ENCODE data around the gene S100PBP.

The S100PBP gene

DNA sequence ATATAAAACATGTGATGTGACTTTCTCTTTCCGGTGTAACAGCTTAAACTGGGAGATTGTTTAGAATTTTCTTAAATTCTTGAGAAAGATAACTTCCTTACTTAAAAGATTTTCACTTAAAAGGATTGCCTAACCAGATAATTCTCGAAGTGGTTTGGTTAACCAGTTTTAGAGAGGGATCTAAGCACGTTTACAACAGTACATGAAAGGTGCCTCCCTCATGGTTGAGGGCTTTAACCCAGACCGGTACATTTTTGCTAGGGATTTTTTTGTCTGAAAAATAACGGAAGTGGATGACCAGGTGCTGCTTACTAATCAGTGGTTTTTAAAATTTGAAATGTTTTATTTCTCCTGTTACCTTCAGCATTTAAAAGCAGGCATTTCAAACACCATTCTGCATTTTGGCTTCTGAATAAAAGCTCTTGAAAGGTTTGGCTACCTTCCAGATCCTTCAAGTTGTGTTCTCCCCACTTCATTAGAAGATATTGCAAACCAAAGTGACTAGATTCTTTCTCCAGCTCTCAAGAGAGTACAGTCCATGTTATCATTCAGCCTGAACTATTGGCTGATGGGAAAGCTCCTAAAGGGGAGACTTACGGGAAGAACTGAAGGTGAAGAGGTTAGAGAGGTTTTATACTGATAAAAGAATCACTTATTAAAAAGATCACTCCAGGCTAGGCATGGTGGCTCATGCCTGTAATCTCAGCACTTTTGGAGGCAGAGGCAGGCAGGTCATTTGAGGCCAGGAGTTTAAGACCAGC, 12.8 kb downstream of the S100PBP start:
- no peak for DNase-seq

DNA sequence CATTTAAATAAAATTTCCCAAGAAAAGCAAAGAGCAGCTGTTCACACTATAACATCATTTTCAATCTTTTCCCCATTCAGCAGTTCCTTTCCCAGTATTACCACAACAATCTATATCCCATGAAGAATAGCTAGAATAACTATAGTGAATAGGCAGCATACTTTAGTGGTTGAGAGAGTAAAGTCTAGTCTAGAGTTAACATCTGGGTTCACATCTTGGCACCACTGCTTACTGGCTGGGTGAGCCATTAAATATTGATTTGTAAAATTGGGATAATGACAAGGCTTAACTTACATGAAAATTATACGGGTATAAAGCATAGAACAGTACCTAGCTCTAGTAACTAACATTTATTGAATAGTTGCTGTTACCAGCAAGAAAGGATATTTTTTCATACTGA, 14.4 kb downstream of the S100PBP start:
- no peak for DNase-seq

DNA sequence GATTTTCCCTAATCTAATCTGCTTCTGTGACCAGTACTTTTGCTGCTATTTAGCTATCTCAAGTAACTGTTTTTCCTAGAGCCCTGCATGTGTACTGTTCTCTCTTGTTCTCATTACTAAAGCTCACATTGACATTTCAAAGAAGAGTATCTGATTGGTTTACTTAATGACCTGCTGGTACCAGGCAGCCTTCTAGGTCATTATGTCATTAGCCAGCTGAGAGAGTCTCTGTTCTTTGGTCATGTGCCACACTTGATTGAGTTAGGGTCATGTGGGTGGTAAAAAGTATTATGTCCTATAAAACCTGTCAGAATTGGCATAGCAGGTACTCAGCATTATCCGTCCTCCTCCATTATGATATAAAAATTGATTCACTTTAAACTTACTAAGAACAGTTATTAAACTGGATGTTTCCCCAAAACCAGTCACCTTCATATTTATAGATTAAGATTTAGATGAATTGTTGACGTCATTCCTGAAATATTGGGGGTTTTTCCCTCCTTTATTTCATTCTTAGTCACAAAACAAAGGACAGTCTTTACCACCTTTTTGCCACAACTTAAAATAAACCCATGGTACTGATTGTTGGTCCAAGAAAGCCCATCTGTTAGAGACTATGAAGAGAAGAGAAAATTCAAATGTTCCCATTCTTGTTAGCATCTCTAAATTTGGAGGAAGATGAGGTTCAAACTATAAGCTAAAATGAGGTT, 31.1 kb downstream of the S100PBP start:
- DNase-seq: no peak

DNA sequence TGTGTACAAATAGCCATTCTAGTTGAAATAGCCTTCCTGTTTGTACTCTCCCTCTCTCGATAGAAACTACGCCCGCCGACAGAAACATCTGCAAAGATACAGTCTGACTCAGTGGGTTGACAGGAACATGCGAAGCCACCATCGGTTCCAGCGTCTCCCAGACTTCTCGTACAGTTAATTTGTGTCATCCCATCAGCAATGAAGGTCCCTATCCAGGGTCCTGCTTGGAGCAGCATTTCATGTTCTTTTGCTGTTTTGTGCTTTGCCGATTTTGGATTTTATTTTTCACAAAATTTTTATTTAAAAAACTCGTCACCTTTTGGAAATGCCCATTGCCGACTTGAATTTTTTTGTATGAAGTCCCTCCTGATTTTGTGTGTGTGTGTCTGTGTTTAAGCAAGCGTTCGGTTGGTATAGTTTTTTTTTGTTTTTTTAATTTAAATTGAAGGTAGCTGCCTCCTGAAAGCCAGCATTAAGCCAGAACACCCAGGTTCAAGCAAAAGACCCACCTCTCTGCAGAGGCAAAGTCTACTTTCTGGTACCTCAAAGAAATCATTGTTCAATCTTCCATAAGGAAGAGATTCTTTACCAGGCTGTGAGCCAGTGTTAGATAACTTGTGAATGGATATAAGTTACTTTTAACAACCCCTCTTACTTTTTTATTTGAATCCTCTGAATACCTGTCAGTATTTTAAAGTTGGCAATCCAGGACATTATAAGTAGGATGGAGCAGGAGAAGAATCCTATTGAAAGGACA, 38.6 kb downstream of the S100PBP start:
- DNase-seq: no peak

DNA sequence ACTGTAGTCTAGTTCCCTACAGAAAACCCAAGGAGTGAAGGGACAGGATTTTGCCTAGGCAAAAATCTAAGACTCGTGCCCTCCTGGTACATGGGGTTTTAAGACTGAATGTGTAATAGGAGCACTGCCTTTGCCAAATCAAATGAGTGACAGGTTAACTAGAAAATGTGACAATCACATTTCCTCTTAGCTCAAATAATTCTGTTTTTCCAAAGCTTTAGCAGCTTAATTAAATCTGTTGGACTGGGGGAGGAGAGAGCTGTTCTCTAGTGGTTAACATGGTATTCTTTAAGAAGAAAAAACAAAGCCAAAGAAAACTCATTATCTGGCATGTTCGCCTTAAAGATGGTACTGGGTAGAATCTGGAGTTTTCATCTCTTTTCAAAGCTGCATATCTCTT, 40.7 kb downstream of the S100PBP start:
- DNase-seq: no peak

DNA sequence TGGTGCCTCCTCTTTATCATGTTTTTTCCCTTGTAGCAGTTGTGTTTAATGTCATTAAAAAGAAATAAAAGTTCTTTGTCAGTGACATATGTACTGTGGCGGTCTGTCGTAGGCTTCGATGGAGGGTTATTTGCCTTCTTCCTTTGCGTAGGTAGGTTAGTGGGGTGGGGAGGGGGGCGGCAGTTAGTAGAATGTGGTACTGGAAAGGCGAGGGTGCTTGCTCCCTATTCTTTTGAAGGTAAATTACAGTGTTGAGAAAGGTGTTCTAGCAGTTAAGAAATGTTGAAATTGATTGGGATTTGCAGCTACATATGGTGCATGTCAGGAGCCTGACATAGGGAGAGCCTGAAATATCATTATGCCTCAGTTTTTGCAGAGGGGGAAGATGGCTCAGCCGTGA, 41.3 kb downstream of the S100PBP start:
- no peak for DNase-seq

DNA sequence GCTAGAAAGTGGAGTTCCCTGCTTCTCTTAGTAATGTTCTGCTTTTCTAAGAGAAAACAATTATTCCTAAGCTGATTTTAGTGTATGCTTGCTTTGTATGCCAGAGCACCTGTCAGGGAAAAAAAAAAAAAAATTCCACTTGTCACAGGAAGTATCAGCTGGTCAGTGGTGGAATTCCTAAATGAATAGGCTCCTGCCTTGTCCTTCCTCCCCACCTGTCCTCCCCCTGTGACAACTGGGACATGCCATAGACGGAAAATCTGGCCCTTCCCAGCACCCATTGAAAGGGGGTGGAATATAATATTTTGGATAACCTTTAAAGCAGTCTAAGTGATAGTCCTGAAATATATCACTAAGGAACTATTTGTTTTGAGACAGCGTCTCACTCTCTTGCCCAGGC, 42.5 kb downstream of the S100PBP start:
- no peak for DNase-seq

DNA sequence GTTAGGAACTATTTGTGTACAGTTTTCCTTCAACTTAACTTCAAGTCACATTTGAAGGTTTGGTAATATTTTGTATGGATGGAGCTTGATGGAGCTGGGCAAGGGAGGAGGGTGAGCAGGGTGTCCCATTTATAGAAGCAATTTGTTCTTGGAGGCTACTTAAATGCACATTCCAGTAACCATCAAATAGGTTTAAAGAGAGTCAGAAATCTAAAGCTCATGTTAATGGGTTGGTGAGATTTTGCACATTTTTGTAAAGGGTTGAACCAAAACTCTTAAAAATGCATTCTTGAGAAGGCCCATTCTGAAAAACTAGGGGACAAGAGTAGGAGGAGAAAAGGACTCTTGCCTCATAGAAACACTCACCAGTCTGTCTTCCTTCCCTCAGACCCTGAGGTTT, 43.1 kb downstream of the S100PBP start:
- DNase-seq: no peak

DNA sequence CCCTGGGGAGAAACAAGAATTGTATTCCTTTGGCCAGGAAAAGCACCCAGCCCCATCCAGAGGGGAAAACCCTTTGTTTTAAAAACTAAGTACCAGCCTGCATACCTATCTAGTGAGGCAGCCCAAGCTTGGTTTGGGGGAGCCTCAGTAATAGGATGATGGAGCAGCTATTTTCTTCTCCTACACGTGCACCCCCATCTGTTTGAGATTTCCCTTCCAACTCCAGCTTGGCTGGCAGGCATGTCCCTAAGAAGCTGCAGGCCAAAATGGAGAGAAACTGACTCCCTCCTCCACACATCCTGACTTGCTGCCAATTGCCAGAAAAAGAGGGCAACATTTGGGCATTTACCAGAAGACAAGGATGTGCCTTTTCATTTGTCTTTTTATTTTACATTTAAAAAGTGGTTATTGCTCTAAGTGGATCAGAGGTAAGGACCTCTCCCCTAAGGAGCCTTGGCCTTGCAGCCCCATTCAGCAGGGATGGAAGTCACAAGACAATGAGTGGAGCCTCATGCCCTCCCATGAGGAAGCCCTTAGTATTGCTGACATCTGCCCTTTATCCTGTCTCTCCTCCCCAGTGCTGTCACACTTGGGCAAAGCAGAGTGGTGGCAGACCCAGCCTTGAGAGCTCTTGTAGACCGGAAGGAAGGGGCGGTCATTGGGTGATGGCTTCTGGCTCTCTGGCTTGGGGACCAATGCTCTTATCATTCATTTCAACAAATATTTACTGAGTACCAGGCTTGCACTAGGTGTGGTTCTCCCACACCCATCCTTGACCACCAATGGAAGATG, 44.6 kb downstream of the S100PBP start:
- no peak for DNase-seq

DNA sequence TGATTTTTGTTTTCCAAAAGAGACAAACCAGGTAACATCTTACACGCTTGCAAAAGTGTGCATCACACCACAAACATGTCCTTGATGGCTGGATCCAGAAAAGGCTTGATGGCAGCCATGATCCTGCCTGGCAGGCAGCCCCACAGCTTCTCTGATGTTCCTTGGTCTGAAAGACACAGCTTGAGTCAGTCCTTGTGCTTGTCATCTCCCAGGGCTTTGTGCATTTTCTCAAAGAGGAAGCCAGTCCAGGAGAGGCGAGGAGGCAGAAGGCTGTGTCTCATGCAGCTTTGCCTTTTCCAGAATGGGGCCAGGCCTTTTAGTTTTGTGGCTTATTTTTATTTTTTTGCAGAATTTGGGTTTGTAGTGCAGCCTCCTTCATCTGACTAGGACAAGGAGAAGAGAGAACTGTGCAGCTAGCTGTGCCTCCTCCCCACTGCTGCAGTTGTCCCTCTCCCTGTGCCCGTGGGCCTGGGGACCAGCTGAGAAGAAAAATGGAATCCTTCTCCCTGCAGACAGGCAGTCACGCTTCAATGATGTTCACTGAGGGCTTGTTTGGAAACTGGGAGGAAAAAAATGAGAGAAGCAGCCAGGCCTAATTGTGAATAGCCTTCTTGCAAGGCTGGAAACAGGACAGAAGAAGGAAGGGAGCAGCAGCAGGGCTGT, 45.9 kb downstream of the S100PBP start:
- DNase-seq: no peak

DNA sequence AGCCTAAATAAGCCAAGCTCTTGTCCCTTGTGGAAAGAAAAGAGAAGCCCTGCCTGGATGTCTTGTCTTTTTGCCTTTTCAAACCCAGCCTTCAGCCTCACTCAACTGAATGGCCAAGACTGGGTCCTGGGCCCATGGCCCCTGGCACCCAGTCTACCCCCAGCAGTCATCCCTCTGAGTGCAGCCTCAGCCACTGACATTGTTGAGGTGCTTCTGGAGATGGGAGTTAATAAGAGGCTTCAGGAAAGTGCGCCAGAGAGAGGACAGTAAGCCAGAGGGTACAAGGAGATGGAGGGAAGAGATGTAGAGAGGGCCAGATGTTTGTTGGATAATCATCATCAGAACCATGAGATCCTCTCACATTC, 46.4 kb downstream of the S100PBP start:
- DNase-seq: no peak

DNA sequence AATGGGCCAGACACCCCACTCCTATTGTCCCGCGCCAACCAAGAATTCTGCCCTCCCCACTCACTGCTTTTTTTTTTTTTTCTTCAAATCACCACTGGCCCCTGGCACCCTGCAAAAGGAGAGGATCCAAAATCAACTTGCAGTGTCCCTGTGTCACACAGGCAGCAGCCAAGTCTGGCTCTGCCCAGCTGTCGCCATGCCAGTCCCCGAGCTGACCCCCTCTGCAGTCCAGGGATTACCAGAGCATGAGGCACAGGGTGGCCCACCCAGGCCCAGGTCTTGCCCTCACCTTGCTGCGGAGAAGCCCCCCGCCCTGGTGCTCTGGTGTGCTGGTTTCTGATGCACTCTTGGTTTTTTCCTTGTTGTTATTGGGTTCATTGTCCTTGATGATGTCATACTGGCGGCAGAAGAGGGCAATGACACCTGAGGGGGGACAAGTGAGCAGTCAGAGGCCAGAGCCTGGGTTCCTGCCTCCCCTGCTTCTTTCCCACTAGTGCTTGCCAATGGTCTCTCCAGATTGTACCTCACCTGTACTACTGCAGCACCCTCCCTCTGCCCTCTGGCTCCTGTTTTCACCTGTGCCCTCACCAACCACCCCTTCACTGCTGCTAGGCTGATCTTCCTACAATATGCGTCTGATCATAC, 47.0 kb downstream of the S100PBP start:
- DNase-seq: no peak

DNA sequence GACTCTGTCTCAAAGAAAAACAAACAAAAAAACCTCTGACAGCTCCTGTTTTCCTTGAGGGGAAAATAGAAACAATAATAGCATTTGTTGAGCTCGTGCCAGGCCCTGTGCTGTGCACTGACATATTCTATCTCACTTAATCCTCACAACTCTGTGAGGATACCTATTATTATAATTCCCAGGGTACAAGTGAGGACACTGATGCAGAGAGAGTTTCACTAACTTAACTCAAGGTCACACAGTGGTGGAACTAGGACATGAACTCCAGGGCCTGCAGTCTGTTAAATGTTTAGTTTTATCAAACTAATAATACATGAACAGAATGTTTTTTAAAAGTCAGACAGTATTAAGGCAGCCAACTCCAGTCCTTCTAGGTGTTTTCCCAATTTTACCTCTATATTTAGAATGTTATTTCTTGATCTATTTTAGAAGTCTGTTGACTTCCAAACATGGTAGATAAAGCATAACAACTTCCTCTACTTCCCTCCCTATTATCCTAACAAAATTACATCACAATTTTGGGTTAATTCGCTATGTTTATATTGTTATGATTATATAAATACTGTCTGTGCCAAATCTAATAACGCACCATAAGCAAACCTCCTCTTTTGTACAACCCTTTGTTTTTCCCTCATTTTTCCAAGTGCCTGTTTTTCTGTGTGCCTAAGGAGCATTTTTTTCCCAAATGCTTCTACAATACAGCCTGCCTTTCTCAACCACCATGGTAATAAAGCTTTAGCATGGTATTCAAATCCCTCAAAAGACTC, 48.4 kb downstream of the S100PBP start:
- no peak for DNase-seq

DNA sequence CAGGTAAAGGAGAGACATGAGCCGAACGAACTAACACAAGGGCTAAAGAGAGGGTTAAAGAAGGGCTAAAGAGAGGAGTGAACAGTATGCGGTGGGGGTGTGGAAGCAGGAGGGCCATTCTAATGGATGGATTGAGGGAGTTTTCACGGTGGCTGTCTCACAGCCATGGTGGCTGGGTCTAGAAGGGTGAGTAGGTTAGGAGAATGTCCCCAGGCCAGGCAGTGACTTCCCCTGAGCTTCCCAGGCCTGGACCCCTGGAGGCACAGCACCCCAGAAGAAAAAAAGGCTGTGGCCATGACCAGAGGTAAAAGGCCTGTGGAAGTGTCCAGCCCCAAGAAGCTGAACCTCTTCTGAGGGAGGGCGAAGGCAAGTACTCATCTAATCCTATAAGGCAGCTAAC, 49.7 kb downstream of the S100PBP start:
- no peak for DNase-seq

DNA sequence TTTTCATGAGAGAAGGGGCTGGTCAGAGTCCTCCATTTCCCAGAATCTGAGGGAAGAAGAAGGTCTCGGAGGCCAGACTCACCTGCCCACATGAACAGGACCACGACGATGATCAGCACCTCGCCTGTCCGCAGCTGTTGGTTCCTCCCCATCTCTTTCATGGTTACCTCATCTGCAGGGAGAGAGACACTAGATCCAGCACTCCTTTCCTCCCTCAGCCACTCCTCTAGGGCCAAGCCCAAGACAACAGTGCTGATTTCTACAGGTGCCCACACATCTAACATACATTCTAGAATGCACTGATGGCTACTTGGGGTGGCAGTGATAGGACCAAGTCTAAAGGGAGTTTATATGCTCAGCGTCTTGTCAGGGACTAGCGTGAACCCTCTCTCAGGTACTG, 50.2 kb downstream of the S100PBP start:
- no peak for DNase-seq

DNA sequence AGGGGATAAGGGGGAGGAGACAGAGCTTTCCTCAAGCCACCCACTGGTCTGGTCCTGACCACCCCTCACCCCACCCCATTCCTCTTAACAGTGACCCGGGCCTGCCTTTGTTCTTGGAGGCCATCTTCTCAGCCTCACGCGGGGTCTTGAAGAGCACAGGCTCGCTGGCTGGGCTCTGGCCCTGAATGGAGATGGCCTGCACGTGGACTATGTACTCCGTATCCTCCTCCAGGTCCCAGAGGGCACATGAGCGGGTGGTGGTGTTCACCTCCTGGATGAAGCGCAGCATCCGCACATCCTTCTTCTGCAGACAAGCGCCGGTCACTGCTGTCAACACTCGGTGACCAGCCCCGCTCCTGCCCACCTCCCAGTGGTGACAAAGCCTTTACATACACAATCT, 50.6 kb downstream of the S100PBP start:
- no peak for DNase-seq

DNA sequence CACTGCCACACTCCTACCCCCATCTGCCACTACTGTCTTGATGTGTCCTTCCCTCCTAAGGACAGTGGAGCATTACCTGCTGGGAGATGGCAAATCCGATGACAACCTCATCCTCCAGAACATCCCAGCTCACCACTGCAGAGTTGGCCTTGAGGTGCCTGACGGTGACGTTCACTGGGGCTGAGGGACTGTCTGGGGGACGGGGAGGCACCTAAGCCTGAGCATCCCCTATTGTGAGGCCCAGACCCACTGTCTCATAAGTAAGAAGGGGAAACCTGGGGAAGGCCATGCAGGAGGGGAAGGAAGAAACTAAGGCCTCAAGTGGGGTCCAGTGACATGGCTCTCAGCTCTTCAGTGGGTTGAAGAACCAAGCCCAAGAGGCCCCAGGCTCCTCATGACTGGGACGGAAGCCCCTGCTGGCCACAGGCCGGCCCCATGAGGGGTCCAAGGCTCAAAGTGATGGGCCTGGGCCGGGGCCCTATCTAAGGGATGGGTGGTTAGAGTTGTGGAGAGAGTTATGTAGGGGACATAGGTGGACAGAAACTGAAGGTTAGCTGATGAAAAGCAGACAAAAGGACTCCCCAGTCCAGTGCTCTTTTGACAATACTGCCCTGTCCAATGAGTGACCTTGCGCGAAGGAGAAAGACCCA, 51.5 kb downstream of the S100PBP start:
- DNase-seq: no peak

DNA sequence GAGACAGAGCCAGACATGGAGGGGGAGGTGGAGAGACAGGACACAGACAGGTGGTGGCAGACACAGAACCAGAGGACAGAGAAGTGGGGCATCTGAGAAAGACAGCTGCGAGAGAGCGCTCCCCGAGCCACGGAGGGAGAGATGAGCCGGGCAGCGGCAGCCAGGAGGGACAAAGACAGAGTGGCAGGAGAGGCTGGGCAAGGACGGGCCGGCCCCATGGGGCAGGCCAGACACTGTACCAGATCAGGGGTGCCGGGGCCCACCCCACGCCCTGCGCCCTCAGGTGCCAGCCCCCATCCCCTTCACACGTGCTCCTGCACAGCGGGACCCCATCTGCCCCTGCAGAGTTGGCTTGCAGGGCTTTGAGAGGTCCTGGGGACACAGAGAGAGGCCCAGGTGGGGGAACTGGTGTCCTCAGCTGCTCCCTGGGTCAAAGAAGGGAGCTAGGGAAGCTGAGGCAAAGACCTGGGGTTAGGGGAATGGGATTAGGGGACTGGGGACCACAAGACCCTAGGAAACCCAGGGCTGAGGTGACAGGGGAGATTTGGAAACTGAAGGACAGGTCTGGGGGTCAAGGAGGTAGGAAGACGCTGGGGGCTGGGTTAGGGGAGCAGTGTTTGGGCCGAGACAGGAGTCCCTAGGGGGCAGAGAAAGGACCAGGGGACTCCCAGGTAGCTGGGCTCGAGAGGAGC, 52.6 kb downstream of the S100PBP start:
- DNase-seq: no peak

DNA sequence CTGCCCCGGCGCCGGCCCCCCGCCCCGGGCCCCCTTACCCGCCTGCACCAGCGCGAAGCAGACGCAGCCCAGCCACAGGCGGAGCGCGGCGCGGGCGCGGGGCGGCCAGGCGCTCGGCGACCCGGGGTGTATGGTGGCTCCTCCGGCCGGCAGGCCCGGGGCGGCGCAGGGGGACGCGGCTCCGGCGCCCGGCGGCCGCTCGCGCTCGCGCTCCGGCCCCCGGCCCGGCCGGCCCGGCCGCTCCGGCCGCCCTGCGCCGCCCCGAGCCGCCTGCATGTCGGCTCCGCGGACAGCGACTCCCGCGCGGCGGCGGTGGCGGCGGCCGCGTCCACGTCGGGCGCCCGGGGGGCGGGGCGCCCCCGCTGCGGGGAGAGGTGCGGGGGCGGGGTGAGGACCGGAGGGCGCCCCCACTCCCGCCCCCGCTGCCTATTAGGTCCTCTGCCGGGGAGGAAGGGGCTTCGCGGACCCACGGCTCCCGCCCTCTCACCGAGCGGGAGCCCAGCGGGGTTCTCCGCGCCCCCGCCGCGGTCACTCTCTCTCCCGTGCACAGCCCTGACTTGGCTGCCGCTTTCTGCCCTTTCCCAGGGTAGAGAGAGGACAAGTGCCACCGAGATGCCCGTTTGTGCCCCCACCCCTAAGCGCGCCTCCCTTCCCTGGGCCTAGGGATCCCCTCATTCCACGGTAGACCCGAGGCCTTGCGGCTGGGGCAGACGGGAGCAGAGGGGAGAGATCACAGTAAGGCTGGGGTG, 53.3 kb downstream of the S100PBP start, which contains the start of gene FNDC5:
Gene FNDC5 (minus strand): TSS at position 298 of the 749 bp plus-strand sequence.
- DNase-seq: no peak
